H9 (cell line): ENCODE results near the gene MRPL36. TPM values are rescaled to one million over a fixed set of nuclear protein-coding genes. Genes with fewer than 3 reads are reported as not detected.

ENCODE experiments used
- DNase-seq: peaks from one replicate; pipeline ENCODE4 v3.0.0-alpha.2; 2017
- H2AFZ ChIP-seq: one replicate; pipeline ENCODE4 v1.6.1; 2013; ENCODE audit warnings: mild to moderate bottlenecking, low read length, control low read depth, moderate library complexity
- H2AK5ac ChIP-seq: 2 replicates; pipeline ENCODE4 v1.6.1; 2013; ENCODE audit warnings: low read length, control low read depth, mixed read lengths; ENCODE audit not compliant: insufficient read length
- H2BK120ac ChIP-seq: one replicate; pipeline ENCODE4 v1.6.1; 2013; ENCODE audit warnings: low read depth, mild to moderate bottlenecking, low read length, control low read depth, inconsistent platforms; ENCODE audit not compliant: poor library complexity, severe bottlenecking
- H2BK12ac ChIP-seq: 2 replicates; pipeline ENCODE4 v1.6.1; 2013; ENCODE audit warnings: low read length, control low read depth, mixed read lengths, low read depth; ENCODE audit not compliant: insufficient read length
- H2BK15ac ChIP-seq: 2 replicates; pipeline ENCODE4 v1.6.1; 2013; ENCODE audit warnings: low read depth, low read length, control low read depth
- H2BK20ac ChIP-seq: one replicate; pipeline ENCODE4 v1.6.1; 2013; ENCODE audit warnings: low read depth, mild to moderate bottlenecking, low read length, control low read depth, inconsistent platforms; ENCODE audit not compliant: poor library complexity, severe bottlenecking
- H2BK5ac ChIP-seq: 2 replicates; pipeline ENCODE4 v1.6.1; 2013; ENCODE audit warnings: low read length, control low read depth, mixed read lengths; ENCODE audit not compliant: insufficient read length
- H3K14ac ChIP-seq: 2 replicates; pipeline ENCODE4 v1.6.1; 2013; ENCODE audit warnings: low read length, control low read depth; ENCODE audit not compliant: insufficient read depth
- H3K18ac ChIP-seq: 2 replicates; pipeline ENCODE4 v1.6.1; 2013; ENCODE audit warnings: low read depth, mild to moderate bottlenecking, mixed read lengths, low read length, control low read depth; ENCODE audit not compliant: insufficient read length
- H3K23ac ChIP-seq: 2 replicates; pipeline ENCODE4 v1.6.1; 2013; ENCODE audit warnings: low read length, control low read depth, mixed read lengths, low read depth; ENCODE audit not compliant: insufficient read length
- H3K23me2 ChIP-seq: 2 replicates; pipeline ENCODE4 v1.6.1; 2013; ENCODE audit warnings: low read depth, mild to moderate bottlenecking, mixed read lengths, low read length, control low read depth; ENCODE audit not compliant: insufficient read length, poor library complexity, severe bottlenecking
- H3K27ac ChIP-seq: 2 replicates; pipeline ENCODE4 v1.5.1; 2013; ENCODE audit warnings: low read length, control low read depth, mixed read lengths, low read depth; ENCODE audit not compliant: insufficient read length
- H3K27me3 ChIP-seq: 2 replicates; pipeline ENCODE4 v1.6.1; 2013; ENCODE audit warnings: low read length, control low read depth, inconsistent platforms; ENCODE audit not compliant: insufficient read depth
- H3K4ac ChIP-seq: 2 replicates; pipeline ENCODE4 v1.6.1; 2013; ENCODE audit warnings: low read depth, mild to moderate bottlenecking, control low read depth, inconsistent platforms, low read length, moderate library complexity
- H3K4me1 ChIP-seq: 2 replicates; pipeline ENCODE4 v1.6.1; 2013; ENCODE audit warnings: low read length, control low read depth, inconsistent platforms; ENCODE audit not compliant: insufficient read depth
- H3K4me2 ChIP-seq: 2 replicates; pipeline ENCODE4 v1.6.1; 2013; ENCODE audit warnings: low read length, control low read depth, mixed read lengths; ENCODE audit not compliant: insufficient read length, insufficient read depth
- H3K56ac ChIP-seq: 2 replicates; pipeline ENCODE4 v1.6.1; 2013; ENCODE audit warnings: low read depth, mild to moderate bottlenecking, mixed read lengths, low read length, control low read depth; ENCODE audit not compliant: insufficient read length
- H3K79me1 ChIP-seq: 2 replicates; pipeline ENCODE4 v1.6.1; 2013; ENCODE audit warnings: low read depth, mild to moderate bottlenecking, moderate library complexity, low read length, control low read depth, inconsistent platforms; ENCODE audit not compliant: insufficient read depth, poor library complexity, severe bottlenecking
- H3K79me2 ChIP-seq: 2 replicates; pipeline ENCODE4 v1.6.1; 2013; ENCODE audit warnings: low read length, control low read depth, inconsistent platforms; ENCODE audit not compliant: insufficient read depth
- H3K9ac ChIP-seq: 2 replicates; pipeline ENCODE4 v1.6.1; 2013; ENCODE audit warnings: low read length, control low read depth, mixed read lengths; ENCODE audit not compliant: insufficient read length; ENCODE audit errors: extremely low read depth
- H3K9me3 ChIP-seq: one replicate; pipeline ENCODE4 v1.6.1; 2013; ENCODE audit warnings: low read depth, low read length, inconsistent platforms; ENCODE audit not compliant: control insufficient read depth
- H3T11ph ChIP-seq: one replicate; pipeline ENCODE4 v1.6.1; 2013; ENCODE audit warnings: mild to moderate bottlenecking, low read length, control low read depth, inconsistent platforms
- H4K20me1 ChIP-seq: one replicate; pipeline ENCODE4 v1.6.1; 2013; ENCODE audit not compliant: control insufficient read depth, insufficient read length, insufficient read depth
- H4K5ac ChIP-seq: 2 replicates; pipeline ENCODE4 v1.6.1; 2013; ENCODE audit warnings: low read depth, mild to moderate bottlenecking, mixed read lengths, low read length, control low read depth; ENCODE audit not compliant: insufficient read length
- H4K8ac ChIP-seq: replicated peaks from 2 replicates; pipeline ENCODE4 v1.6.1; 2013; ENCODE audit warnings: low read length, control low read depth, mixed read lengths, low read depth; ENCODE audit not compliant: insufficient read length
- H4K91ac ChIP-seq: 2 replicates; pipeline ENCODE4 v1.6.1; 2013; ENCODE audit warnings: low read depth, mild to moderate bottlenecking, moderate library complexity, mixed read lengths, low read length, control low read depth; ENCODE audit not compliant: insufficient read length
- H3K27ac Mint-ChIP-seq, 3 experiments: 2 replicates in 2 of 3; 3 replicates in 1 of 3; pipeline ENCODE4 v1.8.0; 2020 to 2021; ENCODE audit warnings: mixed read lengths in 3 of 3, mild to moderate bottlenecking in 1 of 3, moderate library complexity in 1 of 3
- H3K27me3 Mint-ChIP-seq: 2 replicates; pipeline ENCODE4 v1.8.0; 2021; ENCODE audit warnings: low read depth, mild to moderate bottlenecking, moderate library complexity, mixed read lengths
- H3K36me3 Mint-ChIP-seq, 3 experiments: 2 replicates in 2 of 3; 3 replicates in 1 of 3; pipeline ENCODE4 v1.8.0; 2020 to 2021; ENCODE audit warnings: low read depth in 3 of 3, mixed read lengths in 3 of 3; ENCODE audit not compliant: insufficient read depth in 1 of 3
- H3K4me1 Mint-ChIP-seq, 2 experiments: 2 replicates each; pipeline ENCODE4 v1.8.0; 2020; ENCODE audit warnings: mixed read lengths in 2 of 2
- H3K4me3 Mint-ChIP-seq, 2 experiments: 2 replicates in 1 of 2; 3 replicates in 1 of 2; pipeline ENCODE4 v1.8.0; 2020 to 2021; ENCODE audit warnings: mild to moderate bottlenecking in 2 of 2, mixed read lengths in 2 of 2, moderate library complexity in 1 of 2
- H3K9me3 Mint-ChIP-seq, 2 experiments: 2 replicates in 1 of 2; 3 replicates in 1 of 2; pipeline ENCODE4 v1.8.0; 2020; ENCODE audit warnings: mild to moderate bottlenecking in 2 of 2, mixed read lengths in 2 of 2, moderate library complexity in 1 of 2
- WGBS: extraction: QIAGEN DNeasy Blood & Tissue Kit; methylation state at CpG from one replicate; pipeline ENCODE4 v1.1.7; 2013; ENCODE audit warnings: missing lambda C conversion rate, low lambda C conversion rate, mixed read lengths; ENCODE audit not compliant: insufficient read length; ENCODE audit errors: extremely low coverage; 5-methylcytosine and 5-hydroxymethylcytosine counted together
- total RNA-seq: library from RNA; stranded (reverse); gene quantifications from 2 replicates; pipeline ENCODE4 v1.2.1, GENCODE V29; 2021
- TF ChIP-seq, protein P1 (sequence below): fragments of 200-600 bp; sonication (generic); conservative IDR thresholded peaks from 3 replicates; pipeline ENCODE4 v1.8.0; 2021; ENCODE audit warnings: antibody characterized with exemption, mild to moderate bottlenecking

MRPL36 gene
- total RNA-seq, 1 experiment from 2014 or later, result 67.3 TPM

DNA sequence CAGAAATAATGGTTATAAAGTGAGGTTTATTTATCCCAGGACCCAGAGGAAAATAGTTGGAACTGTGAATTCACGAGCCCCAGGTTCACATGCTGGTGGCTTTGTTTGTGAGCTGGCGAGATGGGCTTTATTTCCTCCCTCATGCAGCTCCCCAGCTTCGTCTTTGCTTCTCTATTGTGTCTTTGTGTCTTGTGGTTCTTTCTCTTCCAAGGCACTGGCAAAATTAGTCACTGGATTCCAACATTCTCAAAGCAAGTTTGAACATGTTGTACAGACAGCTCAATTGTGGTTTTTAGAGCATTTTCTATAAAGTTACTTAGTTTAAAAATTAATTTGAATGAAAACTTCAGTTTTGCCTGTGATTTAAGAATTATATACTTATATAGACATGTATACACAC lies 8.8 kb upstream of the MRPL36 start:
- Mint-ChIP-seq H3K9me3 (no peaks in the 10 kb centered on the region; a peak in 1 of 5 replicates), H3K4me3 (no peak overlapping the region), H3K27me3 (no peaks in the 10 kb centered on the region), H3K27ac (peak overlapping the region in 2 of 3 experiments; percentile 63 to 68; a peak in 2 of 7 replicates), H3K4me1 (peaks cover 0 to 2% of the 10 kb centered on the region in 2 experiments; a peak in 1 of 4 replicates), H3K36me3 (peaks cover 57 to 88% (median 84%) of the 10 kb centered on the region in 3 experiments)
- H3K56ac ChIP-seq, result no peak overlapping the region
- no peak overlapping the region for H2BK12ac ChIP-seq
- no peak overlapping the region for H3K4me2 ChIP-seq
- H3K23ac ChIP-seq, result no peak overlapping the region
- H3T11ph ChIP-seq, result no peak overlapping the region
- no peak overlapping the region for H2BK5ac ChIP-seq
- TF ChIP-seq, protein P1, sequence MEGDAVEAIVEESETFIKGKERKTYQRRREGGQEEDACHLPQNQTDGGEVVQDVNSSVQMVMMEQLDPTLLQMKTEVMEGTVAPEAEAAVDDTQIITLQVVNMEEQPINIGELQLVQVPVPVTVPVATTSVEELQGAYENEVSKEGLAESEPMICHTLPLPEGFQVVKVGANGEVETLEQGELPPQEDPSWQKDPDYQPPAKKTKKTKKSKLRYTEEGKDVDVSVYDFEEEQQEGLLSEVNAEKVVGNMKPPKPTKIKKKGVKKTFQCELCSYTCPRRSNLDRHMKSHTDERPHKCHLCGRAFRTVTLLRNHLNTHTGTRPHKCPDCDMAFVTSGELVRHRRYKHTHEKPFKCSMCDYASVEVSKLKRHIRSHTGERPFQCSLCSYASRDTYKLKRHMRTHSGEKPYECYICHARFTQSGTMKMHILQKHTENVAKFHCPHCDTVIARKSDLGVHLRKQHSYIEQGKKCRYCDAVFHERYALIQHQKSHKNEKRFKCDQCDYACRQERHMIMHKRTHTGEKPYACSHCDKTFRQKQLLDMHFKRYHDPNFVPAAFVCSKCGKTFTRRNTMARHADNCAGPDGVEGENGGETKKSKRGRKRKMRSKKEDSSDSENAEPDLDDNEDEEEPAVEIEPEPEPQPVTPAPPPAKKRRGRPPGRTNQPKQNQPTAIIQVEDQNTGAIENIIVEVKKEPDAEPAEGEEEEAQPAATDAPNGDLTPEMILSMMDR, result no peak
- no peak overlapping the region for H3K4ac ChIP-seq
- H3K23me2 ChIP-seq, result no peaks in the 10 kb centered on the region
- peaks cover 8% of the 10 kb centered on the region; the same call in 1 of the 2 replicates for H3K79me2 ChIP-seq
- H4K20me1 ChIP-seq, result no peaks in the 10 kb centered on the region
- H4K8ac ChIP-seq, result no peak overlapping the region
- H3K27ac ChIP-seq, result no peak overlapping the region
- H3K18ac ChIP-seq, result no peak overlapping the region
- no peak overlapping the region for H4K91ac ChIP-seq
- H3K9ac ChIP-seq, result no peak overlapping the region
- peaks cover 7% of the 10 kb centered on the region for H3K79me1 ChIP-seq
- no peak overlapping the region for H2BK15ac ChIP-seq
- H4K5ac ChIP-seq, result no peak overlapping the region
- H3K9me3 ChIP-seq, result no peaks in the 10 kb centered on the region
- no CpG with 5 or more reads among the region's 3 CpGs for WGBS
- no peak overlapping the region for H3K14ac ChIP-seq
- H2BK120ac ChIP-seq, result no peak overlapping the region
- H2BK20ac ChIP-seq, result no peak overlapping the region
- no peak for DNase-seq
- no peak overlapping the region for H2AK5ac ChIP-seq
- no peaks in the 10 kb centered on the region for H3K27me3 ChIP-seq
- no peaks in the 10 kb centered on the region for H3K4me1 ChIP-seq
- no peak overlapping the region for H2AFZ ChIP-seq
